HepG2 (cell line): ENCODE measurements around the gene LCE6A. TPM values are rescaled to one million over a fixed set of nuclear protein-coding genes. Genes with fewer than 3 reads are reported as not detected.

Source experiments
- ATAC-seq: fragments of 200-7000 bp; cut with Tn5 transposase; 3 replicates; pipeline ENCODE4 v1.9.1; 2020; ENCODE audit warnings: mild to moderate bottlenecking, moderate library complexity
- BruUV-seq: library from RNA; stranded (reverse); fragments of 400-500 nt; replicated peaks from 2 replicates; lab custom pipeline; 2021; lab: Mats Ljungman, UMichigan
- CTCF ChIA-PET: fragments of 300-600 bp; formaldehyde crosslinking; extraction: SDS; loops from one replicate; lab custom pipeline; 2021; ENCODE audit warnings: low total read pairs, inconsistent platforms, low intra/inter-chr PET ratio; lab: Yijun Ruan, JAX
- POLR2A ChIA-PET: fragments of 350-600 bp; sonication (Branson Sonifier 250); formaldehyde crosslinking; loops from one replicate; lab custom pipeline; 2020; ENCODE audit warnings: antibody characterized with exemption, inconsistent platforms; lab: Yijun Ruan, JAX
- DNase-seq: peaks from one replicate; pipeline ENCODE4 v3.0.0-alpha.2; 2015; ENCODE audit warnings: low spot score
- FAIRE-seq: peaks from 3 replicates; lab custom pipeline; 2011; peaks lifted over from hg19 to GRCh38; lab: Jason Lieb, UNC
- H2AFZ ChIP-seq: one replicate; pipeline ENCODE4 v1.6.1; 2011; ENCODE audit warnings: low read length, inconsistent platforms
- H3K27ac ChIP-seq: fragments of 300-600 bp; 3 replicates; pipeline ENCODE4 v1.8.0; 2011; ENCODE audit warnings: mixed run types, mild to moderate bottlenecking, mixed read lengths, low read length, inconsistent platforms; ENCODE audit not compliant: insufficient read depth; ENCODE audit errors: extremely low read length
- H3K27me3 ChIP-seq, 2 experiments: fragments of 200-600 bp in 1 of 2; 2 replicates in 1 of 2; 3 replicates in 1 of 2; pipeline versions ENCODE4 v1.6.0 to v1.8.0; 2011; ENCODE audit warnings: low read length in 2 of 2, mild to moderate bottlenecking in 2 of 2, moderate library complexity in 2 of 2, inconsistent platforms in 1 of 2; ENCODE audit not compliant: insufficient read depth in 2 of 2, control insufficient read depth in 1 of 2
- H3K36me3 ChIP-seq, 2 experiments: fragments of 200-600 bp in 1 of 2; replicated peaks in 1 of 2; 2 replicates in 1 of 2; 3 replicates in 1 of 2; pipeline versions ENCODE4 v1.5.1 to v1.8.0; 2011; ENCODE audit warnings: low read length in 2 of 2, inconsistent platforms in 1 of 2; ENCODE audit not compliant: insufficient read depth in 2 of 2, control insufficient read depth in 1 of 2
- H3K4me1 ChIP-seq: 2 replicates; pipeline ENCODE4 v1.5.1; 2012; ENCODE audit warnings: low read length, inconsistent platforms; ENCODE audit not compliant: insufficient read depth
- H3K4me2 ChIP-seq: 2 replicates; pipeline ENCODE4 v1.6.0; 2011; ENCODE audit warnings: low read depth, low read length, inconsistent platforms
- H3K4me3 ChIP-seq, 3 experiments: fragments of 200-600 bp in 1 of 3; sonication (generic), shearing (Covaris generic) in 1 of 3; replicated peaks in 1 of 3; 2 replicates each; pipeline ENCODE4 v1.5.1; 2011 to 2016; ENCODE audit warnings: low read length in 3 of 3, inconsistent platforms in 2 of 3, low read depth in 2 of 3, mild to moderate bottlenecking in 2 of 3, control low read depth in 1 of 3, mixed read lengths in 1 of 3; ENCODE audit not compliant: insufficient read depth in 1 of 3
- H3K79me2 ChIP-seq: one replicate; pipeline ENCODE4 v1.6.1; 2011; ENCODE audit warnings: low read length, inconsistent platforms; ENCODE audit not compliant: insufficient read depth
- H3K9ac ChIP-seq: 2 replicates; pipeline ENCODE4 v1.6.0; 2011; ENCODE audit warnings: mild to moderate bottlenecking, low read depth, low read length, inconsistent platforms; ENCODE audit not compliant: insufficient read depth
- H3K9me3 ChIP-seq: 2 replicates; pipeline ENCODE4 v1.5.1; 2012; ENCODE audit warnings: mild to moderate bottlenecking, low read length
- H4K20me1 ChIP-seq: 2 replicates; pipeline ENCODE4 v1.6.0; 2011; ENCODE audit warnings: inconsistent platforms, mild to moderate bottlenecking, low read length, moderate library complexity; ENCODE audit not compliant: insufficient read depth
- ATF7-NPFF ChIP-seq: sonication (generic); formaldehyde crosslinking; IDR thresholded peaks from 2 replicates; pipeline ENCODE4 v1.8.1; 2023; ENCODE audit warnings: mild to moderate bottlenecking, low read depth, missing genetic modification reagents, moderate library complexity
- CAMTA2 ChIP-seq: sonication (generic); formaldehyde crosslinking; IDR thresholded peaks from 2 replicates; pipeline ENCODE4 v1.4.0; 2020; ENCODE audit warnings: mild to moderate bottlenecking, missing genetic modification reagents, borderline replicate concordance
- CREB1 ChIP-seq, 2 experiments: fragments of 450-650 bp in 1 of 2; IDR thresholded peaks; 2 replicates each; pipeline ENCODE4 v1.6.1; 2016 to 2017; ENCODE audit warnings: control low read depth in 1 of 2, mild to moderate bottlenecking in 1 of 2, missing compliant biosample characterization in 1 of 2, missing genetic modification characterization in 1 of 2
- CREM ChIP-seq, 2 experiments: sonication (generic) in 1 of 2; formaldehyde crosslinking in 1 of 2; IDR thresholded peaks; 2 replicates each; pipeline versions ENCODE4 v1.4.0 to v1.6.1; 2016 to 2020; ENCODE audit warnings: antibody characterized with exemption in 1 of 2, mild to moderate bottlenecking in 1 of 2, missing genetic modification reagents in 1 of 2
- ESRRA ChIP-seq: sonication (generic); formaldehyde crosslinking; IDR thresholded peaks from 2 replicates; pipeline ENCODE4 v1.5.1; 2020; ENCODE audit warnings: mild to moderate bottlenecking, low read depth, missing genetic modification reagents
- HES4 ChIP-seq: sonication (generic); formaldehyde crosslinking; IDR thresholded peaks from 2 replicates; pipeline ENCODE4 v1.9.0; 2021; ENCODE audit warnings: mild to moderate bottlenecking, missing genetic modification reagents, borderline replicate concordance
- NR2F1 ChIP-seq, 2 experiments: fragments of 450-650 bp in 1 of 2; formaldehyde crosslinking in 1 of 2; IDR thresholded peaks; 2 replicates each; pipeline versions ENCODE4 v1.5.0 to v1.6.1; 2016 to 2020; ENCODE audit warnings: mild to moderate bottlenecking in 1 of 2, missing compliant biosample characterization in 1 of 2, missing genetic modification reagents in 1 of 2, moderate library complexity in 1 of 2
- NRL ChIP-seq: sonication (generic); formaldehyde crosslinking; IDR thresholded peaks from 2 replicates; pipeline ENCODE4 v1.5.0; 2020; ENCODE audit warnings: missing genetic modification reagents, mild to moderate bottlenecking, moderate library complexity, borderline replicate concordance
- REPIN1 ChIP-seq: sonication (generic); formaldehyde crosslinking; IDR thresholded peaks from 2 replicates; pipeline ENCODE4 v1.8.0; 2022; ENCODE audit warnings: missing genetic modification reagents, low read depth, mild to moderate bottlenecking, borderline replicate concordance
- SIX1 ChIP-seq: sonication (generic); formaldehyde crosslinking; IDR thresholded peaks from 2 replicates; pipeline ENCODE4 v1.4.0; 2020; ENCODE audit warnings: missing genetic modification reagents, borderline replicate concordance
- SP140L ChIP-seq: sonication (generic); formaldehyde crosslinking; IDR thresholded peaks from 2 replicates; pipeline ENCODE4 v1.4.0; 2020; ENCODE audit warnings: missing genetic modification reagents, borderline replicate concordance
- SRSF1 ChIP-seq: fragments of 200-400 bp; formaldehyde crosslinking; optimal IDR thresholded peaks from 2 replicates; pipeline ENCODE3; 2017; ENCODE audit warnings: mild to moderate bottlenecking, low read depth, low read length, moderate library complexity
- TAF15 ChIP-seq: fragments of 200-400 bp; formaldehyde crosslinking; IDR thresholded peaks from one replicate; pipeline ENCODE4 v1.6.1; 2018; ENCODE audit warnings: mild to moderate bottlenecking, low read depth, low read length; ENCODE audit not compliant: poor library complexity, severe bottlenecking
- ZC3H13 ChIP-seq: sonication (generic); formaldehyde crosslinking; IDR thresholded peaks from 2 replicates; pipeline ENCODE4 v1.8.1; 2023; ENCODE audit warnings: mild to moderate bottlenecking, missing genetic modification reagents, moderate library complexity
- ZFYVE20 ChIP-seq: sonication (generic); formaldehyde crosslinking; IDR thresholded peaks from 2 replicates; pipeline ENCODE4 v1.8.0; 2023; ENCODE audit warnings: low read depth, mild to moderate bottlenecking, moderate library complexity, missing genetic modification reagents, borderline replicate concordance
- ZNF557 ChIP-seq: sonication (generic); formaldehyde crosslinking; IDR thresholded peaks from 2 replicates; pipeline ENCODE4 v1.4.0; 2020; ENCODE audit warnings: missing genetic modification reagents
- ZNF879 ChIP-seq: sonication (generic); formaldehyde crosslinking; IDR thresholded peaks from 2 replicates; pipeline ENCODE4 v1.8.1; 2023; ENCODE audit warnings: missing genetic modification reagents
- WGBS: methylation state at CpG from one replicate; pipeline ENCODE4 v1.1.6; 2017; ENCODE audit warnings: low lambda C conversion rate; 5-methylcytosine and 5-hydroxymethylcytosine counted together
- in situ Hi-C: cut with HindIII; loops from 2 replicates; pipeline ENCODE4 v1.10.0; 2017; ENCODE audit warnings: low pct_unique_long_range_greater_than_20kb; ENCODE audit not compliant: extremely low pct_ligation_motif_present
- intact Hi-C: fragments of 100-400 bp; cut with micrococcal nuclease; formaldehyde crosslinking; loops from one replicate; pipeline ENCODE4 v1.10.0; 2022; ENCODE audit not compliant: unreplicated experiment
- polyA plus RNA-seq, 8 experiments: library from polyadenylated mRNA; depleted of rRNA in 3 of 8; stranded (reverse) in 7 of 8; unstranded in 1 of 8; fragments of >200 nt; fragmentation: Illumina TruSeq in 4 of 8; extraction: Trizol in 4 of 8; gene quantifications; 2 replicates each; pipeline versions ENCODE4 v1.2.1 to v1.2.3, GENCODE V29; 2011 to 2016; ENCODE audit warnings: low read depth in 4 of 8, missing spikeins in 1 of 8, mixed read lengths in 1 of 8; ENCODE audit not compliant: insufficient read depth in 1 of 8
- total RNA-seq, 5 experiments: library from RNA; depleted of rRNA; stranded (reverse); fragments of >200 nt; fragmentation: Illumina TruSeq; extraction: Trizol; gene quantifications; 2 replicates each; pipeline ENCODE4 v1.2.3, GENCODE V29; 2016; ENCODE audit warnings: low read depth in 1 of 5
- TF ChIP-seq, protein P1 (sequence below): sonication (generic); formaldehyde crosslinking; conservative IDR thresholded peaks from 2 replicates; pipeline ENCODE4 v1.4.0; 2020; ENCODE audit warnings: missing genetic modification reagents
- TF ChIP-seq, protein P2 (sequence below): sonication (generic); formaldehyde crosslinking; IDR thresholded peaks from 2 replicates; pipeline ENCODE4 v1.5.1; 2020; ENCODE audit warnings: mild to moderate bottlenecking, missing genetic modification reagents

The LCE6A gene
- total and polyA plus RNA-seq, 2 of the 13 experiments (the other 11 are each of a cell fraction or from before 2014, with no cell fraction given) = not detected

- intact Hi-C loops = no loop called here
- Histone ChIP-seq H3K9ac (no peak overlapping the region), H3K4me1 (no peaks in the 10 kb centered on the region), H3K36me3 (no peaks in the 10 kb centered on the region), H2AFZ (no peak overlapping the region), H3K4me2 (no peak overlapping the region), H3K4me3 (no peak overlapping the region), H3K27ac (no peak overlapping the region), H3K27me3 (no peaks in the 10 kb centered on the region), H4K20me1 (no peaks in the 10 kb centered on the region), H3K79me2 (no peaks in the 10 kb centered on the region), H3K9me3 (no peaks in the 10 kb centered on the region)
- DNase-seq (no peak), FAIRE-seq (no peak), ATAC-seq (no peak)
- ChIA-PET CTCF (no interaction called here), POLR2A (no interaction called here)
- in situ Hi-C loops = no loop called here
- BruUV-seq = no TSS peak
- WGBS = 3% methylated on average over 3 of the region's 4 CpGs
- TF ChIP-seq, protein P1, sequence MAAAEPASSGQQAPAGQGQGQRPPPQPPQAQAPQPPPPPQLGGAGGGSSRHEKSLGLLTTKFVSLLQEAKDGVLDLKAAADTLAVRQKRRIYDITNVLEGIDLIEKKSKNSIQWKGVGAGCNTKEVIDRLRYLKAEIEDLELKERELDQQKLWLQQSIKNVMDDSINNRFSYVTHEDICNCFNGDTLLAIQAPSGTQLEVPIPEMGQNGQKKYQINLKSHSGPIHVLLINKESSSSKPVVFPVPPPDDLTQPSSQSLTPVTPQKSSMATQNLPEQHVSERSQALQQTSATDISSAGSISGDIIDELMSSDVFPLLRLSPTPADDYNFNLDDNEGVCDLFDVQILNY (CRISPR knock-in tag) = no peak
- TF ChIP-seq TAF15 = no peak
- TF ChIP-seq ATF7-NPFF = no peak
- TF ChIP-seq CAMTA2 = no peak
- TF ChIP-seq ZFYVE20 (CRISPR knock-in tag) = no peak
- TF ChIP-seq NR2F1 (CRISPR knock-in tag; IDR thresholded peaks at IDR 0.05) = no peak
- no peak for TF ChIP-seq HES4
- no peak for TF ChIP-seq NRL (CRISPR knock-in tag)
- TF ChIP-seq SP140L (CRISPR knock-in tag) = no peak
- no peak for TF ChIP-seq SRSF1
- TF ChIP-seq, protein P2, sequence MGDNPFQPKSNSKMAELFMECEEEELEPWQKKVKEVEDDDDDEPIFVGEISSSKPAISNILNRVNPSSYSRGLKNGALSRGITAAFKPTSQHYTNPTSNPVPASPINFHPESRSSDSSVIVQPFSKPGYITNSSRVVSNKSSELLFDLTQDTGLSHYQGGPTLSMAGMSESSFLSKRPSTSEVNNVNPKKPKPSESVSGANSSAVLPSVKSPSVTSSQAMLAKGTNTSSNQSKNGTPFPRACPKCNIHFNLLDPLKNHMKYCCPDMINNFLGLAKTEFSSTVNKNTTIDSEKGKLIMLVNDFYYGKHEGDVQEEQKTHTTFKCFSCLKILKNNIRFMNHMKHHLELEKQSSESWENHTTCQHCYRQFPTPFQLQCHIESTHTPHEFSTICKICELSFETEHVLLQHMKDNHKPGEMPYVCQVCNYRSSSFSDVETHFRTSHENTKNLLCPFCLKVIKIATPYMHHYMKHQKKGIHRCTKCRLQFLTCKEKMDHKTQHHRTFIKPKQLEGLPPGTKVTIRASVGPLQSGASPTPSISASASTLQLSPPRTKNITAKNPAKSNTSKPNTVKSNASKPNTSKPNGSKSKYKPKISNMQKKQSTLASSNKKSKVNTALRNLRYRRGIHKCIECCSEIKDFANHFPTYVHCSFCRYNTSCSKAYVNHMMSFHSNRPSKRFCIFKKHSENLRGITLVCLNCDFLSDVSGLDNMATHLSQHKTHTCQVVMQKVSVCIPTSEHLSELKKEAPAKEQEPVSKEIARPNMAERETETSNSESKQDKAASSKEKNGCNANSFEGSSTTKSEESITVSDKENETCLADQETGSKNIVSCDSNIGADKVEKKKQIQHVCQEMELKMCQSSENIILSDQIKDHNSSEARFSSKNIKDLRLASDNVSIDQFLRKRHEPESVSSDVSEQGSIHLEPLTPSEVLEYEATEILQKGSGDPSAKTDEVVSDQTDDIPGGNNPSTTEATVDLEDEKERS (CRISPR knock-in tag) = no peak
- TF ChIP-seq CREM (IDR thresholded peaks at IDR 0.05) = no peak
- TF ChIP-seq CREM (CRISPR knock-in tag; IDR thresholded peaks at IDR 0.05) = no peak
- no peak for TF ChIP-seq CREB1 (IDR thresholded peaks at IDR 0.05)
- no peak for TF ChIP-seq CREB1 (CRISPR knock-in tag; IDR thresholded peaks at IDR 0.05)
- no peak for TF ChIP-seq ZNF557
- no peak for TF ChIP-seq ZNF879 (CRISPR knock-in tag)
- no peak for TF ChIP-seq ZC3H13 (CRISPR knock-in tag)
- no peak for TF ChIP-seq SIX1 (CRISPR knock-in tag)
- TF ChIP-seq REPIN1 = no peak
- TF ChIP-seq ESRRA (CRISPR knock-in tag) = no peak
Measured at GRCh38 chr1:152884966-152885624, 42.4 kb downstream of the LCE6A start.
